HL-60 (cell line): Measurements from ENCODE around the gene EIF4ENIF1.

Source experiments
- DNase-seq, 2 experiments: peaks; one replicate each; pipeline ENCODE4 v3.0.0-alpha.2; 2010 to 2020; ENCODE audit warnings: low read depth in 1 of 2, low spot score in 1 of 2
- H3K27ac ChIP-seq: fragments of 250-450 bp; sonication (Bioruptor Pico); replicated peaks from 2 replicates; pipeline ENCODE4 v1.5.1; 2020; ENCODE audit warnings: mild to moderate bottlenecking, moderate library complexity
- H3K27me3 ChIP-seq: fragments of 250-450 bp; sonication (Bioruptor Pico); 2 replicates; pipeline ENCODE4 v1.5.1; 2021; ENCODE audit warnings: mild to moderate bottlenecking, moderate library complexity; ENCODE audit not compliant: insufficient read depth, poor library complexity, severe bottlenecking
- H3K4me3 ChIP-seq: replicated peaks from 2 replicates; pipeline ENCODE4 v1.5.1; 2011; ENCODE audit warnings: mild to moderate bottlenecking, control low read depth, low read length; ENCODE audit not compliant: insufficient read depth
- CTCF ChIP-seq: IDR thresholded peaks from one replicate; pipeline ENCODE4 v1.5.1; 2011; ENCODE audit warnings: low read length, control low read depth, inconsistent platforms; ENCODE audit not compliant: insufficient read depth
- GABPA ChIP-seq: IDR thresholded peaks from 2 replicates; pipeline ENCODE4 v1.6.1; 2012; ENCODE audit warnings: low read depth
- POLR2AphosphoS5 ChIP-seq: IDR thresholded peaks from 2 replicates; pipeline ENCODE4 v1.6.1; 2012; ENCODE audit warnings: low read depth
- REST ChIP-seq: IDR thresholded peaks from 2 replicates; pipeline ENCODE4 v1.6.1; 2012; ENCODE audit warnings: low read depth; ENCODE audit not compliant: insufficient replicate concordance
- SPI1 ChIP-seq: IDR thresholded peaks from 2 replicates; pipeline ENCODE4 v1.6.1; 2012; ENCODE audit warnings: low read depth, mild to moderate bottlenecking, borderline replicate concordance

EIF4ENIF1 gene

DNA sequence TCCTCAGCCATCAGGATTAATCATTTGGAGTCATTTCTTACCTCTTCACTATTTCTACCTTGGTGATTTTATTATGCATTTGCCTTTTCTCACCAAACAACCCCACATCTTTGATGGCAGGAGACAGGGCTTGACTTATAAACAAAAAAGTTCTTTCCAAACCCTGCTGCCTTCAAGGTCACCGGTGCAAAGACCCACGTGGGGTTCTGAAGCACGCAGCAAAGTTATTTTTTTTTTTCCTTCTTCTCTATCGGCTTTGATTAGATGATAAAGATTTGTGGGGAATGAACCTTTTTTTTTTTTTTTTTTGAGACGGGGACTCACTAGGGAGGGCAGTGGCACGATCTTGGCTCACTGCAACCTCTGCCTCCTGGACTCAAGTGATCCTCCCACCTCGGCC, 46.1 kb downstream of the EIF4ENIF1 start:
- TF ChIP-seq SPI1 (no peak), REST (no peak), CTCF (no peak), GABPA (no peak), POLR2AphosphoS5 (no peak)
- no peak for DNase-seq
- Histone ChIP-seq H3K4me3 (no peak overlapping the region), H3K27ac (no peak overlapping the region), H3K27me3 (no peaks in the 10 kb centered on the region)

DNA sequence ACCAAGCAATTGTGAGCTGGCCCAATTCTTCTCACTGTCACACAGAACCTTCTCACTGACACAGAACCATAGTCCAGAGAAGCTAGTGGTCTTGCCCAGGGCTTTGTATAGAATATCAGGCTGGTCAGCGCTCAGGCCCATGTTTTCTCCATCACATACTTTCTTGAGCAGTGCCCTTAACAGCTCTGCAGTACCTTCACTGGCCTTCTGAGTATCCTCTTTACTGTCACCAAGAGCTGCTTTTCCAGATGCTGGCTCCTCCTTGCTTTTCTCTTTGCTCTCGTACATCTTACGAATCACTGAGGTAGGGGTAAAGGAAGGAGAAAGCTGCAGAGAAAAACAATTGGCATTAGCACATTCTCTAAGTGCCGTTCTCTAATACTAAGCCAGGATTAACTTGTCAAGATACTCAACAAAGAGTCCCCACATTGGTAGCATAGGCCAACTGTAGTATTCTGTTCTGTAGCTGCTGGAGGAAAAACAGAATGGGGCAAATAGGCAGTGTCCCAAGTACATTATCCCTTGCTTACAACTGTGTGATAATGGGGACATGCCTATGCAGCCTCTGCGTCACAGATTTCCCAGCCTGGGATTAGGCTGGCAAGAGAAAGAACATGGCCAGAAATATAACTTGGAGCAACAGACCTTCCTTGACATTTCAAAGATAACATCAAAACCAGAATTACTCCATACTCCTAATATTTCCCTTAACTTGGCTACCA, 46.7 kb downstream of the EIF4ENIF1 start:
- no peak overlapping the region for H3K27ac ChIP-seq
- DNase-seq: no peak
- TF ChIP-seq POLR2AphosphoS5: no peak
- no peak for TF ChIP-seq GABPA
- TF ChIP-seq REST: no peak
- no peak for TF ChIP-seq CTCF
- TF ChIP-seq SPI1: no peak

DNA sequence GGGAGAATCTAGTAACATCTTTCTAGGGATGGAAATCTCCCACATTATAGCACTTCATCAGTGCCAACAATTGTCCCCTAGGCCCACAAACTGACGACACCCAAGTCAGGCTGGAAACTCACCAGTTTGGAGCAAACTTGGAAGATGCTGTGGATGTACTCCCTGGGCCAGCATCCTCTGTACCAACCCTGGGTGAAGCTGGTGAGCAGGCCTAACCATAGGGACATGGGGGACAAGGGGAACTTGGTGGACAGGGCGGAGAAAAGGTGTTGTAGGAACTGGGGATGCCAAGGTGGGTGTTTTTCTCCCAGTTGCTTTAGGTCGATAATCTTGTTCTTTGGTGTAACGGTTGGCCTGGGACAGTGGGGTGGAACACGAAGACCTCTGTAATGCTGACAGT, 48.0 kb downstream of the EIF4ENIF1 start:
- H3K27ac ChIP-seq: no peak overlapping the region
- H3K4me3 ChIP-seq: no peak overlapping the region
- no peak for DNase-seq
- TF ChIP-seq REST (no peak), SPI1 (no peak), CTCF (no peak), POLR2AphosphoS5 (no peak; the same call in 1 of the 2 replicates), GABPA (no peak)
- H3K27me3 ChIP-seq: no peaks in the 10 kb centered on the region

More for the DNA sequence above, 46.7 kb downstream of the EIF4ENIF1 start:
- Histone ChIP-seq H3K27me3 (no peaks in the 10 kb centered on the region), H3K4me3 (no peak overlapping the region)
